Stimulated activated memory B cell treated with anti-CD40 and anti-IgM and Interleukin-4, amounts not matched to agents 10 μg/mL and 1 μg/mL and 100 μg/mL, for 72 hours (primary cell): ENCODE measurements around the gene IRF6.

Experiments
- ATAC-seq: fragments of 150-1000 bp; cut with Tn5 transposase; 2 replicates; pipeline ENCODE4 v1.10.0; 2021
- H3K27ac Mint-ChIP-seq: one replicate; pipeline ENCODE4 v1.8.0; 2022; ENCODE audit warnings: mild to moderate bottlenecking, mixed read lengths
- H3K27me3 Mint-ChIP-seq: one replicate; pipeline ENCODE4 v1.8.0; 2022; ENCODE audit warnings: mixed read lengths
- H3K36me3 Mint-ChIP-seq: one replicate; pipeline ENCODE4 v1.8.0; 2022; ENCODE audit warnings: mixed read lengths
- H3K4me1 Mint-ChIP-seq: one replicate; pipeline ENCODE4 v1.8.0; 2022; ENCODE audit warnings: mixed read lengths
- H3K4me3 Mint-ChIP-seq: one replicate; pipeline ENCODE4 v1.8.0; 2022; ENCODE audit warnings: mild to moderate bottlenecking, moderate library complexity, mixed read lengths
- H3K9me3 Mint-ChIP-seq: one replicate; pipeline ENCODE4 v1.8.0; 2022; ENCODE audit warnings: mixed read lengths

Gene IRF6

DNA sequence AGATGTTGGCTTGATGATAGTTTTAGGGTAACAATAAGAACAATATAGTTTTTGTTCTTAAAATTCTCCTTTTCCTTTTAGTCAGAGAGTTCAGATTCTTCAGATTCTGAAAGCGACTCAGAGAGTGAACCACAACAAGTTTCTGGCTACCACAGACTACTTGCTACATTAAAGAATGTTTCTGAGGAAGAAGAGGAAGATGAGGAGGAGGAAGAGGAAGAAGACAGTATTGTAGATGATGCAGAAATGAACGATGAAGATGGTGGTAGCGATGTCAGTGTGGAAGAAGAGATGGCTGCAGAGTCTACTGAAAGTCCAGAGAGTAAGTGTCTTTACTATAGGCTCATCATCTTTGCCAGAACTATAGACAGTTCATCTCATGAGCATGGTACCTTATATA lies 24.8 kb upstream of the IRF6 start:
- Mint-ChIP-seq H3K4me1 (peaks cover 55% of the 10 kb centered on the region), H3K27me3 (no peaks in the 10 kb centered on the region), H3K4me3 (no peak overlapping the region), H3K27ac (no peak overlapping the region), H3K36me3 (peaks cover 52% of the 10 kb centered on the region), H3K9me3 (no peaks in the 10 kb centered on the region)
- no peak for ATAC-seq

DNA sequence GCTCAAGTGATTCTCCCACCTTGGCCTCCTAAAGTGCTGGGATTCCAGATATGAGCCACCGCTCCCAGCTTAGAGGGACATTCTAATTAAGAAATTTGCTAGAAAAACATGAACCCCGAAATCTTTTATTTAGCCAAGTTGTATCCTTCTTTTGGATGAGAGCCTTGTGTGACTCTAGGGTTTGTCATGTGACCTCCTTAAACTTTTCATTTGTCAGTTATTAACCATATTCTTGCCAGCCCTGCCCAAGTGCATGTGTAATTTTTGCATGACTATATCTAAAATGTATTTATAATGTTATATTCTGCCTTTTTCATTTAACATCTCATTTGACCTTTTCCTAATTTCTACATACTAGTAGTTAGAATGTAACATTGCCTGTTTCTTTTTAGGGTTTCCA lies 23.8 kb upstream of the IRF6 start:
- peaks cover 42% of the 10 kb centered on the region for H3K36me3 Mint-ChIP-seq
- no peaks in the 10 kb centered on the region for H3K9me3 Mint-ChIP-seq
- peaks cover 45% of the 10 kb centered on the region for H3K4me1 Mint-ChIP-seq
- H3K4me3 Mint-ChIP-seq = peak overlapping the region; percentile 51
- no peak for ATAC-seq
- H3K27me3 Mint-ChIP-seq = no peaks in the 10 kb centered on the region
- no peak overlapping the region for H3K27ac Mint-ChIP-seq

DNA sequence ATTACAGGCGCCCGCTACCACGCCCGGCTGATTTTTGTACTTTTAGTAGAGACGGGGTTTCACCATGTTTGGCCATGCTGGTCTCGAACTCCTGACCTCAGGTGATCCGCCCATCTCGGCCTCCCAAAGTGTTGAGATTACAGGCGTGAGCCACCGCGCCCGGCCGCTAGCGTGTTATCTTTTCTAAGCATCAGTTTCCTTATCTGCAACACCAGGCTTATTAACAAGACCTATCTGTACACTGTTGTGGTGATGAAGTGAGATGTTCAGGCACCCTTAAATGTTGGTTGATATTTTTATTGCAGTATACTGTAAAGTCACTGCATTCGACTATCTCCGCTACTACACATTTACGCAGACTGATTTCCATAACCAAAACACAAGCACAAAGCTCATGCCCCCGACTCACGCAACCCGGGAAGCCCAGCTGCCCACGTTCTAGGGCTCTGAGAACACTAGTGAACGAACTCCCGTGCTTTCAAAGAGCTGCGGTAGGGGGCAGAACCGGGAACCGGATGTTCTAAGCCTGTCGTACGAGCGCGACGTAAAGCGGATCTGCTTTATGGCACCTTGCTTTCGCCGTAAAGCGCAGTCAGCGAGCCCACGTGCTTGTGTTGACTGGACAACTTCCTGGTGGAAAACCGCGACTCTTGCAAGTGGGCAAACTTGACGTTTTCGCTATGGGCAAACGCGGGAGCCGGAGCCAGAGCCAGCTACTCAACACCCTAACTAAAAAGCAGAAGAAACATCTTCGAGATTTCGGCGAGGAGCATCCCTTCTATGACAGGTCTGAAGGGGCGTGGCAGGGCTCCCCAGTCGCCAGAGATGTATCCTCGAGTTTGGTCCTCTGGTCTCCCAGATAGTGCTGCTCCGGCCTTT lies 21.7 kb upstream of the IRF6 start, which contains the start of gene UTP25:
UTP25 (plus strand) TSS at position 589 of the 879 bp plus-strand sequence; CDS start at position 681, 92 bp downstream.
- peak; percentile 96 for ATAC-seq
- no peaks in the 10 kb centered on the region for H3K9me3 Mint-ChIP-seq
- peaks cover 7% of the 10 kb centered on the region for H3K27me3 Mint-ChIP-seq
- H3K27ac Mint-ChIP-seq = peak within 1 kb of the TSS; percentile 88
- H3K4me3 Mint-ChIP-seq = peak within 1 kb of the TSS; percentile 93
- peaks cover 45% of the 10 kb centered on the region for H3K4me1 Mint-ChIP-seq
- H3K36me3 Mint-ChIP-seq = peaks cover 21% of the 10 kb centered on the region

DNA sequence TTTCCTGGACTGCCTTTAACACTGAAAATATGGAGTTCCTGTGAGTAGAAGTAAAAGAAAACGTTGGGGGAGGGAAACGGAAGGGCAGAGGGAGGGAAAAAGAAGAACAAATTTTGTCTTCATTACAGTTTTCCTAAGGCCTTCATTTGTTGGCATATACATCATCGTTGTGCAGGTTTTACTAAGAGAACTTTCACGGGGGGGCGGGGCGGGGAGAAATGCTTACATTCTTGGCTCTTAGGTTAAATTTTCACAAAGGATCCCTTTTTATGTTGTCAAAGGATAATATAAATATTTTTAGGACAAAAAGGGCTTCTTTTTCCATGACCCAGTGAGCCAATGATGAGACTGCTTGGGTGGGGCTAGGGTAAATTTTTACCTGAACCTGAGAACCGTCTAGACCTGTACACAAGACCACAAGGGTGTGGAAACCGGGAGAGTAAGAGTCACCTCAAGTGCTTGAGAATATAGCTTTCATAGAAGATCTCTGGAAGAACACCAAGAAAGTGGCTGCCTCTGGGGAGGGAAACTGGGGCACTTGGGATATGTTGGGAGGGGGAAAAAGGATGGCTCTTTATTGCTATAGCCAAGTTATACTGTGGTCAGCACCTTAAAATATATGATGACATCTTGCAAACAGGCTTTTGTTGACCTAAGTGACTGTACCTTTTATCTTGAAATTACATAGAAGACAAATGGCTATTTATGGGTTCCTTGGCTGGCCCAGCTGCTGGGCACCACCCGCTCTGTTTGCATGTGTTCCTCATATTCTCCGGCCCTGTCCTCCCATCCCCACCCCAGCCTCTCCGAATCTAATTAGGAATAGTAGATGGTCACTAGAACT lies 19.9 kb upstream of the IRF6 start:
- Mint-ChIP-seq H3K27me3 (peaks cover 20% of the 10 kb centered on the region), H3K36me3 (peaks cover 4% of the 10 kb centered on the region), H3K9me3 (no peaks in the 10 kb centered on the region), H3K27ac (no peak overlapping the region), H3K4me1 (peaks cover 43% of the 10 kb centered on the region), H3K4me3 (no peak overlapping the region)
- ATAC-seq = no peak

DNA sequence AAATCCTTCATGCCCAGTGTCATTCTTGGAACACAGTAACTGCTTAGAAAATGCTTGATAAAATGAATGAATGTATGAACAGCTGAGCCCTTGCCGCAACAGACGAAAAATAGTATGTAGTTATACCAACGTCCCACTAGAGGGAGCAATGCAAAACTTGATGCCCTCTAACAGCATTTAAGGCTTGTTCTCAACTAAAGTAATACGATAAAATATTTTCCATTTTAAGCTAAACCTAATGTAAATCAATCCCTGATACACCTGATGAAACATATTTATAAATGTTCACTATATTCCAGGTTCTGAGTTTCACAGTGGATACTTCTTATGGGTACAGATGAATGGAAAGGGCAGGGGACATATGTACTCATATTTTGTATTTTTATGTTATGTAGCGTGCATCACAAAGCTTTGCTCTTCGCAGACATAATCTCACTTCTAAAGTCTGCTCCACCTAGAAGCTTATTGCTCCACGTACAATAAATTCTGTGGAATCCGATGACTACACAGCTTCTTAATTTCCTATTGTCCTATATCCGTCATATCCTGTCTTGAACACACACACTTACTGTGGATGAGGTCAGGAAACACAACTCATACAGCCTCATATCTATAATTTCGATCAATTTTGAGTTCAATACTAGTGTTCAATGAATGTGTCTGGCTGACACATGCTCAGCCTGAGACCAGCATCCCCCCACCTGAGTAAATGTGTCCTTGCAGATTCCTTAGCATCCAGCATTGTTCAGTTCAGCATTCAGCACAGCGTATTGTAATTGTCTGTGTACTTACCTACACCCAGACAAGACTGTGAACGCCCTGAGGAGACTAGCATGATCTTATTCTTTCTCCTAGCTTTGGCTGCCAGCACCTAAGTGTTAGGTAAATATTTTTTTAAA lies 17.4 kb upstream of the IRF6 start:
- no peaks in the 10 kb centered on the region for H3K9me3 Mint-ChIP-seq
- H3K4me3 Mint-ChIP-seq = no peak overlapping the region
- H3K27me3 Mint-ChIP-seq = peaks cover 26% of the 10 kb centered on the region
- peak overlapping the region; percentile 17 for H3K27ac Mint-ChIP-seq
- no peaks in the 10 kb centered on the region for H3K36me3 Mint-ChIP-seq
- peaks cover 21% of the 10 kb centered on the region for H3K4me1 Mint-ChIP-seq
- ATAC-seq = no peak

DNA sequence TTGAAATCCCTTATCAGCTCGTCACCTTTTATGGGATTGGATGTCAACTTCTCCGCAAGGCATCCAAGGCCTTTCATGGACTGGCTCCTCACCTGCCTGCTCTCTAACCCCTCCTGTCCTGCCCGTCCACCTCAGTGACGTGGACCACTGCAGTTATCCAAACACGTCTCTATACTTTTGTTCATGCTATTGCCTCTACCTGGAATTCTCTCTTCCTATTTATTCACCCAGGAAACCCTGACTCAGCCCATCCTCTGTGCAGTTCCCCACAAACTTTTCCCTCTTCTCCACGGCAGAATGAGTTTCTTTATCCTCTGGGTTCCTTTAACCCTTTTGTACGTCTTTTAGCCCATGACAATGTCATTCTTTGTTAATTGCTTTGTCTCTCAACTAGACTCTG lies 16.8 kb upstream of the IRF6 start:
- H3K4me3 Mint-ChIP-seq = no peak overlapping the region
- peak overlapping the region; percentile 17 for H3K27ac Mint-ChIP-seq
- ATAC-seq = no peak
- H3K9me3 Mint-ChIP-seq = no peaks in the 10 kb centered on the region
- H3K4me1 Mint-ChIP-seq = peaks cover 17% of the 10 kb centered on the region
- H3K27me3 Mint-ChIP-seq = peaks cover 26% of the 10 kb centered on the region
- no peaks in the 10 kb centered on the region for H3K36me3 Mint-ChIP-seq

DNA sequence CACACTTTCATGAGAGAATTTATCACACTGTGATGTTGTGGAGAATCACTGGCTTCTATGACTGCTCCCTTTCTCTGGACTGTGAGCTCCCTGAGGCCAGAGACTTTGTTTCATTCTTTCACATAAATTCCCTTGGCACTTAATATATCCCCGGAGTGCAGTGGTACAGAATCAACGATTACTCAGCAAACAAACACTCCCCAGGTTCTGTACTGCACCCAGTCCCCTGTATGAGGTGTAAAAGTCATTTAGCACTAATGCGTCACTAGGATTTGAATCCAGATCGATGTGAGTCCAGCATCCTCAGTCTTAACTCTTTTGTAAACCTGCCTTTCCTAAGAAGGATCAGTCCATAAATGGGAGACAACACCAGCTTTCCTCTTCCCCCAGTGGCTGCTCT lies 15.0 kb upstream of the IRF6 start:
- H3K4me1 Mint-ChIP-seq = peaks cover 8% of the 10 kb centered on the region
- no peaks in the 10 kb centered on the region for H3K36me3 Mint-ChIP-seq
- H3K9me3 Mint-ChIP-seq = no peaks in the 10 kb centered on the region
- no peak overlapping the region for H3K4me3 Mint-ChIP-seq
- peaks cover 26% of the 10 kb centered on the region for H3K27me3 Mint-ChIP-seq
- no peak overlapping the region for H3K27ac Mint-ChIP-seq
- no peak for ATAC-seq

DNA sequence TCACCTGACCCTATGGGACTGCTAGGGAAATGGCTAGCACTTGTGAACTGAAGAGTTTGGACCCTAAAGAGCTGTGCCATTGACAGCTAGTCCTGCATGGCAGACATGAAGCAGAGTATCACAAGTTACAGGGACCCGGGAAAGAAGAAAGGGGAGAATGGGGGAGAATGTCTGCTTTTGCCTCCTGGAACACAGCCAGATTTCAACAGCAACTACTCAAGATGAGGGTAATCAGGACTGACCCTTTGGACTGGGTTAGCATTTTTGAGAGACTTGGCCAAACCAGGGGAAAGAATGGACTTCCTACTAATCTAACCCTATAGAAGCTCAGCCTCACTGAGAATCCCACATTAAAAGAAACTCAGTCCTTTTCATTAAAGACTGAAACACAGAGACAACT lies 13.1 kb upstream of the IRF6 start:
- Mint-ChIP-seq H3K27me3 (peaks cover 26% of the 10 kb centered on the region), H3K36me3 (no peaks in the 10 kb centered on the region), H3K27ac (no peak overlapping the region), H3K4me1 (peaks cover 8% of the 10 kb centered on the region), H3K4me3 (no peak overlapping the region), H3K9me3 (no peaks in the 10 kb centered on the region)
- no peak for ATAC-seq

DNA sequence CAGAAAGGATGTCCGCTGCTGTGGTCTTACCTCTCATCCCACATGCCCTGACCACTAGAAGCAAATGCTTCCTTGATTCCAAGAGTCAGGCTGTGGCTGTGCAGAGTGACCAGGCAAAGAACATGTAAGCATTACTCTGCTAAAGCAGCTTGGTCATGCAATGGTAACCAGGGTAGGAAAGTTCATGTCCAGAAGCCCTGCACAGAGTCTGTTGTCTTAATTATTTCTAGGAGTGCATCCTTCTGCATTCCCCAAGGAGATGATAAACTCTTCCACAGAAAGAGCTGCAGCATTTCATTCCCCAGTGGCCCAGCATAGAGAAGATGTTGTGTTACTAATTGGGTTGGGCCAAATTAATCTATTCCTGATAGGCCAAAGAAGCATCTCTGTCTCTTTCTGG lies 11.7 kb upstream of the IRF6 start:
- Mint-ChIP-seq H3K4me3 (no peak overlapping the region), H3K9me3 (no peaks in the 10 kb centered on the region), H3K4me1 (peaks cover 2% of the 10 kb centered on the region), H3K27ac (no peak overlapping the region), H3K27me3 (peaks cover 20% of the 10 kb centered on the region), H3K36me3 (no peaks in the 10 kb centered on the region)
- ATAC-seq = no peak

DNA sequence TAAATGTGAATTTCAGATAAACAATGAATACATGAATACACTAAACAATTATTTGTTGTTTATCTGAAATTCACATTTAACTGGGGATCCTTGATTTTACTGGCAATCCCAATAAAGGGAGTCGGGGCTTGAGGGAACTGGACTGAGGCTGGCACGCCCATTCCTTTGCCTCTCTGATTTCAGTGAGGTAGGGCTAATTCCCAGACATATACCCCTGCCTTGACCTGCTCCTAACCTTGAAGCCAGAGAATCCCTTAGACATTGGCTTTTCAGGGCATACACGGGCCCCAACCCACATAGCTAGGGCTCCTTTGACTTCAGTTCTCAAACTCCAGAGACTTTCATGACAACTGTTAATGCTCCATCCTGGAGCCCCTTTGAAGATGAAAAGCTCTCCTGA lies 11.0 kb upstream of the IRF6 start:
- Mint-ChIP-seq H3K4me3 (no peak overlapping the region), H3K4me1 (no peaks in the 10 kb centered on the region), H3K27ac (no peak overlapping the region), H3K9me3 (no peaks in the 10 kb centered on the region), H3K36me3 (no peaks in the 10 kb centered on the region), H3K27me3 (peaks cover 15% of the 10 kb centered on the region)
- no peak for ATAC-seq

DNA sequence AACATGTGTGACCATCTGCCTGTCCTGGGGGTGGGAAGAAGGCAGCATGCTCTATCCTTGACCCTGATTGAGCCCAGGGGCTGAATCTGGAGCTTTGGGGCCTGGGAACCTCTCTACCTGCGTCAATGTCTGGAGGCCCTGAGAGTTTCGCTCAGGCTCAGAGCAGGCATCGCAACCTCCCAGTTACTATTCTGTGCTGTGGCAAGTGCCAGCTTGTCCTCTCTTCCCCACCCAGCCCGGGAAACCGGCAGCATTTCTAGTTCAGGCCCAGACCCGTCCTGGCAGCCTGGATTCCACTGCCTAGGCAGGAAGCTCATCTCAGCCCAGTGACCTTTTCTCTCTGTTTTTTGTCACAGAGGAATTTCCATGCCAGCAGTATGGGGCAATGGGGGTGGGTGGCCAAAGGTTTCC lies 10.0 kb upstream of the IRF6 start:
- Mint-ChIP-seq H3K27me3 (peaks cover 7% of the 10 kb centered on the region), H3K4me3 (no peak overlapping the region), H3K4me1 (no peaks in the 10 kb centered on the region), H3K27ac (no peak overlapping the region), H3K36me3 (no peaks in the 10 kb centered on the region), H3K9me3 (no peaks in the 10 kb centered on the region)
- no peak for ATAC-seq

DNA sequence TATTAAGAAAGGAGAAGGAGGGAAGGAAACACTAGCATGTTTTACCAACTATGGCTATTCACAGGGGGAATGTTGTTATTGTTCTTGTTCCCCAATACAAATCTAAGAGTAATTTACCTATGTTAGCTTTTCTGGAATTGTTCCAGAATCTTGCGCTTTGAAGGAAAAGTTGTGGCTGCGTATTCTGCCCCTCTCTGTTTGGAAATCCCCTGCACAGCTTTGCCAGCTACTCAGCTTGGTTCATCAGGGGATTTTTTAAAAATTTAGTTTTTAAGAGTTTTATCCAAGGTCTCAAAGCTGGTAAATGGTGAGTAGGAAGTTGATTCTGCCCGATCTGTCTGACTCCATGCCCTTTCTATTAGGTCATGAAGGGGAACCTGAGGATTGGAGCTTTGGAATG lies 9.5 kb upstream of the IRF6 start:
- Mint-ChIP-seq H3K27ac (no peak overlapping the region), H3K4me1 (no peaks in the 10 kb centered on the region), H3K9me3 (no peaks in the 10 kb centered on the region), H3K4me3 (no peak overlapping the region), H3K36me3 (no peaks in the 10 kb centered on the region), H3K27me3 (peaks cover 3% of the 10 kb centered on the region)
- ATAC-seq = no peak

DNA sequence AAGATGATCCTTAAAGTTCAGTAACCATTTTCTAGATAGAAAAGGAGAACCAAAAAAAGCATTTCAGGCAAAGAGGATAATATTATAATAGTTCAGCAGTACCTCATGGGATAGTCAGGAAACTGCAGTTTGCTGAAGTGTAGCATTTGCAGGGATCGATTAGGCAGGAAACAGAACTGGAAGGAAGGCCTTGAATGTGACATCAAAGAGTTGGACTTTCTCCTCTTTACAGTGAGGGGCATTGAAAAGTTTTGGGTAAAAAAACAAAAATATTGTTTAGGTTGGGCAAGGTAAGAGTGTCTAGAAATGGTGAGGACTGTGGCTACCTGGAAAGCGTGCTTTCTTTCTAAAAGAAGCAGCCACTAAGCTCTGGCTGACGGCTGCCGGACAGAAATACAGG lies 8.0 kb upstream of the IRF6 start:
- H3K27ac Mint-ChIP-seq = no peak overlapping the region

DNA sequence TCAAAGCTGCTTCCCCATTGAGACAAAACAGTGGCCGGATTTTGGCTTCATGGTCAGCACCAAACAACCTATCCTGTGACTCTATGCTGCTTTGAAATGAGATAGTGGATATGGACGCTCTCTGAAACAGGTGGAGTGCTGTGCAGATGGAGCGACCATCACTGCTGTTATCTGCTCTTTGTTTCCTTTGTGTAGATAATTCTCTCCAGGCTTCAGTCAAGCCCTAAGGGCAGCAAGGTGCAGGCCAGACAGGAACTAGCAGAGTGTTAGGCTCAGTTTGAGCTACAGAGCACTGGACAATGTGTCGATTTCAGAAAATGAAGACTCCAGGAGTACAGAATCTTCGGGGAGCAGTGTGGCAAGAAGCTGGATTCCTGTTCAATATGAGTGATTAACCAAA lies 4.8 kb upstream of the IRF6 start:
- Mint-ChIP-seq H3K27me3 (no peaks in the 10 kb centered on the region), H3K9me3 (no peaks in the 10 kb centered on the region), H3K4me3 (no peak overlapping the region), H3K4me1 (peaks cover 6% of the 10 kb centered on the region), H3K36me3 (no peaks in the 10 kb centered on the region), H3K27ac (no peak overlapping the region)
- no peak for ATAC-seq

More for the DNA sequence above, 8.0 kb upstream of the IRF6 start:
- no peaks in the 10 kb centered on the region for H3K27me3 Mint-ChIP-seq
- no peak for ATAC-seq
- H3K36me3 Mint-ChIP-seq = no peaks in the 10 kb centered on the region
- H3K4me3 Mint-ChIP-seq = no peak overlapping the region
- H3K9me3 Mint-ChIP-seq = no peaks in the 10 kb centered on the region
- no peaks in the 10 kb centered on the region for H3K4me1 Mint-ChIP-seq

DNA sequence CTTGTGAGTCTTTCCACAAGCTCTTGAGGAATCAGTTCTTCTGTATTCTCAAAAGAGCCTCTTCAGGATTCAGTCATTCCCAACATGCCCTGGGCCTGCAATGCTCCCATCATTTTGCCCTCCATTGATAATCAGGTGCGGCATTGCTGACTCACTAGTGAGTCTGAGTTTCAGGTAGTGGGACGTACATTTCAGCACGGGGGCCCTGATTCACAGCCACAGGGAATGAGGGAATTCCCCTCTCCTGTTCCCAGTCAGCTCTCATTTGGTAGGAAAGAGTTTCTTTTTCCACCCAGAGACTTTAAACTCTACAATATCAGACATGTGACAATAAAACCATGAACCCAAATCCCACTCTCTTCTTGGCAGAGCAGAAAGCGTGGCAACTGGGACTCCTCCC lies 3.7 kb upstream of the IRF6 start:
- no peak for ATAC-seq
- Mint-ChIP-seq H3K27ac (no peak overlapping the region), H3K4me1 (peaks cover 9% of the 10 kb centered on the region), H3K36me3 (no peaks in the 10 kb centered on the region), H3K27me3 (no peaks in the 10 kb centered on the region), H3K9me3 (no peaks in the 10 kb centered on the region), H3K4me3 (no peak overlapping the region)
